HL-60 (cell line): Measurements from ENCODE around the gene OR5B12.

Source experiments
- CTCF ChIP-seq: IDR thresholded peaks from one replicate; pipeline ENCODE4 v1.5.1; 2011; ENCODE audit warnings: low read length, control low read depth, inconsistent platforms; ENCODE audit not compliant: insufficient read depth
- GABPA ChIP-seq: IDR thresholded peaks from 2 replicates; pipeline ENCODE4 v1.6.1; 2012; ENCODE audit warnings: low read depth
- POLR2AphosphoS5 ChIP-seq: IDR thresholded peaks from 2 replicates; pipeline ENCODE4 v1.6.1; 2012; ENCODE audit warnings: low read depth
- SPI1 ChIP-seq: IDR thresholded peaks from 2 replicates; pipeline ENCODE4 v1.6.1; 2012; ENCODE audit warnings: low read depth, mild to moderate bottlenecking, borderline replicate concordance
- TF ChIP-seq, protein P1 (sequence below): IDR thresholded peaks from 2 replicates; pipeline ENCODE4 v1.6.1; 2012; ENCODE audit warnings: low read depth; ENCODE audit not compliant: insufficient replicate concordance

DNA sequence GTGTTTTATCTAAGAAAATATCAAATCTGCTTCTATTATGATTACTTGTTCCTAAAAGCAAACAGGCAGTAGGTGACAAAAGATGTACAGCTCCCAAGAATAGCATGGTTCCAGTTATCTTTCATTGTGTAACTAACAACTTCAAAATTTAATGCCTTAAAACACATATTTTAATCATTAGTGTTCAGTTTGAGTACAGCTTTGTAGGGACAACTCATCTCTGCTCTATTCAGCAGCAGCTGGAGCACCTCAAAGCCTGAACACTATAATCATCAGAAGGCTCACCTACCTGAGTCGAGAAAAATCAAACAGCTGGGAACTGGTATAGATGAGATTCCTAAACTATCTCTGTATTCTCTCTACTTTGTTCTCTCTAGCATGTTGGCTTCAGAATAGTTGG is 24.3 kb upstream of the OR5B12 start:
- TF ChIP-seq CTCF (no peak), GABPA (no peak), POLR2AphosphoS5 (no peak), SPI1 (no peak)
- TF ChIP-seq, protein P1, sequence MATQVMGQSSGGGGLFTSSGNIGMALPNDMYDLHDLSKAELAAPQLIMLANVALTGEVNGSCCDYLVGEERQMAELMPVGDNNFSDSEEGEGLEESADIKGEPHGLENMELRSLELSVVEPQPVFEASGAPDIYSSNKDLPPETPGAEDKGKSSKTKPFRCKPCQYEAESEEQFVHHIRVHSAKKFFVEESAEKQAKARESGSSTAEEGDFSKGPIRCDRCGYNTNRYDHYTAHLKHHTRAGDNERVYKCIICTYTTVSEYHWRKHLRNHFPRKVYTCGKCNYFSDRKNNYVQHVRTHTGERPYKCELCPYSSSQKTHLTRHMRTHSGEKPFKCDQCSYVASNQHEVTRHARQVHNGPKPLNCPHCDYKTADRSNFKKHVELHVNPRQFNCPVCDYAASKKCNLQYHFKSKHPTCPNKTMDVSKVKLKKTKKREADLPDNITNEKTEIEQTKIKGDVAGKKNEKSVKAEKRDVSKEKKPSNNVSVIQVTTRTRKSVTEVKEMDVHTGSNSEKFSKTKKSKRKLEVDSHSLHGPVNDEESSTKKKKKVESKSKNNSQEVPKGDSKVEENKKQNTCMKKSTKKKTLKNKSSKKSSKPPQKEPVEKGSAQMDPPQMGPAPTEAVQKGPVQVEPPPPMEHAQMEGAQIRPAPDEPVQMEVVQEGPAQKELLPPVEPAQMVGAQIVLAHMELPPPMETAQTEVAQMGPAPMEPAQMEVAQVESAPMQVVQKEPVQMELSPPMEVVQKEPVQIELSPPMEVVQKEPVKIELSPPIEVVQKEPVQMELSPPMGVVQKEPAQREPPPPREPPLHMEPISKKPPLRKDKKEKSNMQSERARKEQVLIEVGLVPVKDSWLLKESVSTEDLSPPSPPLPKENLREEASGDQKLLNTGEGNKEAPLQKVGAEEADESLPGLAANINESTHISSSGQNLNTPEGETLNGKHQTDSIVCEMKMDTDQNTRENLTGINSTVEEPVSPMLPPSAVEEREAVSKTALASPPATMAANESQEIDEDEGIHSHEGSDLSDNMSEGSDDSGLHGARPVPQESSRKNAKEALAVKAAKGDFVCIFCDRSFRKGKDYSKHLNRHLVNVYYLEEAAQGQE: no peak
